Measurements from ENCODE around the gene STX1A. TPM values are rescaled to one million over a fixed set of nuclear protein-coding genes. Genes with fewer than 3 reads are reported as not detected.

Gene STX1A
- polyA plus RNA-seq (19.4 to 37.9 TPM (median 22.4 TPM) in 3 replicates), polyA minus RNA-seq (16.7 to 32.9 TPM (median 25.1 TPM) in 3 replicates)
- 13.7 TPM for polyA plus RNA-seq (2011; ENCODE audit: low read depth)
- 20.3 and 26.6 TPM in 2 replicates for polyA plus RNA-seq (2011; cell fraction: cytosol; rRNA removed)
- 61.8 and 66.1 TPM in 2 replicates for polyA plus RNA-seq (2011; cell fraction: nucleus; rRNA removed)
- 14.0 and 27.5 TPM in 2 replicates for polyA plus RNA-seq (2012; ENCODE audit: low replicate concordance)
- 15.7 TPM for polyA minus RNA-seq (2011; cell fraction: cytosol; rRNA and poly(A)+ RNA removed)
- 22.9 and 31.3 TPM in 2 replicates for polyA minus RNA-seq (2011; cell fraction: nucleus; rRNA and poly(A)+ RNA removed)

DNA sequence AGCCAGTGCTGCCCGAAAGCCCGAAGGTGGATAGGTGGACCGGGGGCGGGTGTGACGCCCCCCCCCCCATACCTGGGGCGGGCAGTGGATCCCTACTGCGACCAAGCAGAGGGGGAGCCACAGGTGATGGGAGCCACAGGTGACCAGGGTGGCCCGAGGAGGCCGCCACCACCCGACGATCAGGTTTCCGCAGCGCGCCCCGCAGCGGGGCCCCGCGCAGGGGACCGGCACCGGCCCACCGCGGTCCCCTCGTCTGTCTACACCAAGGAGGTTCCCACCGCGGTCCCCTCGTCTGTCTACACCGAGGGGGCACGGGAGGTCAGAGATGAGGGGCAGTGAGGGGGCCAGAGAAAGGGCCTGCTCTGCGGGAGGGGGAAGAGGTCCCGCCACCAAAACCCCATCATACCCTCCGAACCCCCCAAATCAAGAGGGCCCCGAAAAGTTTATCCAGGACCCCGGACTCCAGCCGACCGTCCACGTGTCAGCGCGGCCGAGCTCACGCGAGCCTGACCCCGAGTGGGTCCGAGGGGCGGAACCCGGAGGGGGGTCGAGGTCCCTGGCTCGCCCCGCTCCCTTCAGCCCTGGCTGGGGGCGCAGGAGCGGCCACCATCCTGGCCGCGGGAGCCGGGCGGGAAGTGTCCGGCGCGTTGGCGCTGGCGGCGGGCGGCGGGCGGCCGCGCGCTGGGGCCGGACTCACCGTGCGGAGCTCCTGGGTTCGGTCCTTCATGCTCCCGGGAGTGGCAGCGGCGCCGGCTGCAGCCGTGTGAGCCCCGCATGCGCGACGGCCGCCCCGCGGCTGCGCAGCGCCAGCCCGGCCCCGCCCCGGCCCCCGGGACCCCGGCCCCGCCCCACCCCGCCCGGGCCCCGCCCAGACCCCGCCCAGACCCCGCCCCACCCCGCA lies at the start of gene STX1A:
Gene STX1A, minus strand, starts transcription at position 765 of the 901 bp plus-strand sequence. Its CDS starts 38 bp downstream, at position 727.
- FAIRE-seq, result no peak
- Histone ChIP-seq H3K27ac (ENCODE audit: control insufficient read depth, insufficient read depth, low read length) (peak within 1 kb of the TSS; percentile 83), H2AFZ (ENCODE audit: control insufficient read depth, low read length) (no peak within 1 kb of the TSS), H3K4me3 (ENCODE audit: control insufficient read depth in 2 of 3, extremely low read depth in 1 of 3, insufficient read depth in 2 of 3, low read depth in 1 of 3, low read length in 3 of 3) (peak within 1 kb of the TSS; percentile 85 to 95 (median 93)), H4K20me1 (ENCODE audit: control insufficient read depth, extremely low read depth, insufficient read depth, low read length) (peaks cover 25% of the 10 kb centered on the region), H3K9ac (ENCODE audit: control insufficient read depth, extremely low read depth, insufficient read depth, low read length) (peak within 1 kb of the TSS; percentile 89), H3K27me3 (ENCODE audit: control insufficient read depth, extremely low read depth, insufficient read depth, low read length) (no peaks in the 10 kb centered on the region), H3K9me3 (ENCODE audit: control insufficient read depth, low read depth, low read length) (no peaks in the 10 kb centered on the region), H3K9me1 (ENCODE audit: control insufficient read depth, extremely low read depth, insufficient read depth, low read length) (peaks cover 10% of the 10 kb centered on the region), H3K79me2 (ENCODE audit: control insufficient read depth, insufficient read depth, low read length) (peaks cover 42% of the 10 kb centered on the region), H3K4me1 (ENCODE audit: control insufficient read depth, extremely low read depth, insufficient read depth, low read length) (peaks cover 33% of the 10 kb centered on the region), H3K36me3 (ENCODE audit: control insufficient read depth in 2 of 2, extremely low read depth in 1 of 2, insufficient read depth in 2 of 2, low read length in 2 of 2) (peaks cover 6 to 8% of the 10 kb centered on the region in 2 experiments), H3K4me2 (ENCODE audit: control insufficient read depth, extremely low read depth, insufficient read depth, low read depth, low read length) (peak within 1 kb of the TSS; percentile 96)
- dilution Hi-C loops (cut with MboI; ENCODE audit: extremely low pct_ligation_motif_present, low sequenced_read_pairs), result no loop called here
- DNase-seq (ENCODE audit: low read depth, low spot score), result no peak
- TF ChIP-seq, protein P1, sequence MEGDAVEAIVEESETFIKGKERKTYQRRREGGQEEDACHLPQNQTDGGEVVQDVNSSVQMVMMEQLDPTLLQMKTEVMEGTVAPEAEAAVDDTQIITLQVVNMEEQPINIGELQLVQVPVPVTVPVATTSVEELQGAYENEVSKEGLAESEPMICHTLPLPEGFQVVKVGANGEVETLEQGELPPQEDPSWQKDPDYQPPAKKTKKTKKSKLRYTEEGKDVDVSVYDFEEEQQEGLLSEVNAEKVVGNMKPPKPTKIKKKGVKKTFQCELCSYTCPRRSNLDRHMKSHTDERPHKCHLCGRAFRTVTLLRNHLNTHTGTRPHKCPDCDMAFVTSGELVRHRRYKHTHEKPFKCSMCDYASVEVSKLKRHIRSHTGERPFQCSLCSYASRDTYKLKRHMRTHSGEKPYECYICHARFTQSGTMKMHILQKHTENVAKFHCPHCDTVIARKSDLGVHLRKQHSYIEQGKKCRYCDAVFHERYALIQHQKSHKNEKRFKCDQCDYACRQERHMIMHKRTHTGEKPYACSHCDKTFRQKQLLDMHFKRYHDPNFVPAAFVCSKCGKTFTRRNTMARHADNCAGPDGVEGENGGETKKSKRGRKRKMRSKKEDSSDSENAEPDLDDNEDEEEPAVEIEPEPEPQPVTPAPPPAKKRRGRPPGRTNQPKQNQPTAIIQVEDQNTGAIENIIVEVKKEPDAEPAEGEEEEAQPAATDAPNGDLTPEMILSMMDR (optimal IDR thresholded peaks at IDR 0.05 in 1 of 3, IDR thresholded peaks at IDR 0.05 in 1 of 3, conservative IDR thresholded peaks at IDR 0.05 in 1 of 3; ENCODE audit: extremely low read depth in 1 of 3, insufficient read depth in 2 of 3, low read length in 3 of 3), result no peak
- TF ChIP-seq EZH2 (IDR thresholded peaks at IDR 0.05; ENCODE audit: low read length), result no peak

GRCh38 chr7:73768641-73769480 lies 49.4 kb upstream of the STX1A start:
- DNase-seq (ENCODE audit: low read depth, low spot score) (no peak), FAIRE-seq (no peak)
- H4K20me1 ChIP-seq (ENCODE audit: control insufficient read depth, extremely low read depth, insufficient read depth, low read length), result no peaks in the 10 kb centered on the region
- H3K4me1 ChIP-seq (ENCODE audit: control insufficient read depth, extremely low read depth, insufficient read depth, low read length), result no peaks in the 10 kb centered on the region
- no peak overlapping the region for H3K4me2 ChIP-seq (ENCODE audit: control insufficient read depth, extremely low read depth, insufficient read depth, low read depth, low read length)
- no peaks in the 10 kb centered on the region for H3K9me3 ChIP-seq (ENCODE audit: control insufficient read depth, low read depth, low read length)
- H3K9me1 ChIP-seq (ENCODE audit: control insufficient read depth, extremely low read depth, insufficient read depth, low read length), result no peaks in the 10 kb centered on the region
- no peak overlapping the region for H3K27ac ChIP-seq (ENCODE audit: control insufficient read depth, insufficient read depth, low read length)
- H3K27me3 ChIP-seq (ENCODE audit: control insufficient read depth, extremely low read depth, insufficient read depth, low read length), result peaks cover 45% of the 10 kb centered on the region
- H3K9ac ChIP-seq (ENCODE audit: control insufficient read depth, extremely low read depth, insufficient read depth, low read length), result no peak overlapping the region
- no peak overlapping the region for H3K4me3 ChIP-seq (ENCODE audit: control insufficient read depth in 2 of 3, extremely low read depth in 1 of 3, insufficient read depth in 2 of 3, low read depth in 1 of 3, low read length in 3 of 3)
- H3K36me3 ChIP-seq (ENCODE audit: control insufficient read depth in 2 of 2, extremely low read depth in 1 of 2, insufficient read depth in 2 of 2, low read length in 2 of 2), result no peaks in the 10 kb centered on the region
- H2AFZ ChIP-seq (ENCODE audit: control insufficient read depth, low read length), result no peak overlapping the region
- no peaks in the 10 kb centered on the region for H3K79me2 ChIP-seq (ENCODE audit: control insufficient read depth, insufficient read depth, low read length)
- TF ChIP-seq, protein P1 (optimal IDR thresholded peaks at IDR 0.05 in 1 of 3, IDR thresholded peaks at IDR 0.05 in 1 of 3, conservative IDR thresholded peaks at IDR 0.05 in 1 of 3; ENCODE audit: extremely low read depth in 1 of 3, insufficient read depth in 2 of 3, low read length in 3 of 3), result no peak
- no peak for TF ChIP-seq EZH2 (IDR thresholded peaks at IDR 0.05; ENCODE audit: low read length)
- dilution Hi-C loops (cut with MboI; ENCODE audit: extremely low pct_ligation_motif_present, low sequenced_read_pairs), result no loop called here
